Tibial artery (tissue), 4 donors: ENCODE data around the gene ANGPTL2.
"Not testable (repeated sequence)": the region's sequence is repeated elsewhere in the genome, so short reads cannot be mapped to it uniquely, and the experiment has no call there.

Experiments used
- DNase-seq, 2 donors: peaks; one replicate each; pipeline ENCODE4 v3.0.0-alpha.2; 2019
- H3K27ac ChIP-seq, 2 donors: fragments of 200-600 bp; sonication (generic) in 1 of 2; 1 replicate in 1 of 2; 2 replicates in 1 of 2; pipeline ENCODE4 v1.5.1; 2018 to 2019; ENCODE audit warnings: mild to moderate bottlenecking in 1 of 2
- H3K27me3 ChIP-seq, 2 donors: fragments of 200-600 bp; sonication (generic) in 1 of 2; one replicate each; pipeline versions ENCODE4 v1.5.1 to v1.6.0; 2016 to 2019
- H3K36me3 ChIP-seq, 3 donors: fragments of 200-600 bp; sonication (generic) in 2 of 3; one replicate each; pipeline ENCODE4 v1.5.1; 2016 to 2019; ENCODE audit warnings: mild to moderate bottlenecking in 2 of 3
- H3K4me1 ChIP-seq, 4 donors: fragments of 200-600 bp; sonication (generic) in 2 of 4; 1 replicate in 3 of 4; 2 replicates in 1 of 4; pipeline ENCODE4 v1.5.1; 2016 to 2019
- H3K4me3 ChIP-seq, 2 donors: fragments of 200-600 bp; sonication (generic) in 1 of 2; 1 replicate in 1 of 2; 2 replicates in 1 of 2; pipeline ENCODE4 v1.5.1; 2018 to 2019; ENCODE audit warnings: mild to moderate bottlenecking in 2 of 2
- H3K9me3 ChIP-seq, 3 donors: fragments of 200-600 bp; sonication (generic) in 1 of 3; one replicate each; pipeline ENCODE4 v1.5.1; 2016 to 2019
- intact Hi-C: fragments of 100-400 bp; cut with DNase I; formaldehyde crosslinking; loops from one replicate; pipeline ENCODE4 v1.15.0; 2023; ENCODE audit warnings: low total_unique reads
- TF ChIP-seq, protein P1 (sequence below), 2 experiments: fragments of 200-600 bp in 1 of 2; fragments of 450-650 bp in 1 of 2; IDR thresholded peaks; one replicate each; pipeline ENCODE4 v1.5.1; 2017 to 2019; ENCODE audit warnings: antibody characterized with exemption in 2 of 2, mild to moderate bottlenecking in 1 of 2, moderate library complexity in 1 of 2

The ANGPTL2 gene

DNA sequence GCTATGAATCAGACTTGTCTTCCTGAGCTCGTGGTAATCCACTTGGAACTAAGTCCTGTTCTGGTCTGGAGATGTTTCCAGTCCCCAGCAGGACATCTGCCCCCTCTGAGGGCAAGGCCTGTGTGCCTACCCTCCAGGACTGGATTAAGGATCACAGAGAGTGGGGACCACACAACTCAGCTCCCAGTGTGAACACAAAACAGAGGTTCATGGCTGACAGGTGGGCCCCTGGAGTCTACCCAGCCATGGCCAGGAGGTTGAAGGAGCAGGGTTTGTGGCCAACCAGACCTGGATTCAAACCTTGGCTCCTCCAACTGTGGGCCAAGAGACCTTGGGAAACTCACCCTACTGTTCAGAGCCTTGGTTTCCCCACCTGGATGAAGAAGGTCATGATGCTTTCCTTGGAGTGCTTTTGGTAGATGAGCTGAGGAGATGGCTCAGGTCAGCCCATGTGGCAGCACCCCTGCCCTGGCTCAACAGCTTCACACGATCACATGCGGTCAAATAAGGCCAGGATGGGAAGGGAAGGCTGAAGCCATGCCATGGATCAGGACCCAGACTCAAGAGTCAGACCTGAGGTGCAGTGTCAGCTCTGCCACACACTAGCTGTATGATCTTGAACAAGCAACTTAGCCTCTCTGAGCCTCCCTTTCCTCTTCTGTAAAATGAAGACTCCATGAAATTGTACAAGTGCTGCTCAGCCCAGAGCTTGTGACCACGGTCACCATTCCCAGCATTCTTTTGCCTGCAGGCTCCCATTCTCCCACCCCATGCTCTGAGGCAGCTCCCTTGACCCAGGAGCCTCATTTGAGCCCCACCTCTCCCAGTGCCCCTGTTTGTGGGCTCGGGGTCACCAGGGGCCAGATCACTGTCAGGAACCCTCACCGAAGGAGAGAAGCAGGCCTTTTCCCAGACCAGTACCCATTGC lies 27.3 kb upstream of the ANGPTL2 start:
- intact Hi-C loops: no loop called here
- Histone ChIP-seq H3K27me3 (no peaks in the 10 kb centered on the region), H3K36me3 (no peaks in the 10 kb centered on the region), H3K4me3 (no peak overlapping the region), H3K27ac (no peak overlapping the region), H3K9me3 (no peaks in the 10 kb centered on the region), H3K4me1 (peaks cover 0 to 8% (median 7%) of the 10 kb centered on the region in 4 donors)
- TF ChIP-seq, protein P1, sequence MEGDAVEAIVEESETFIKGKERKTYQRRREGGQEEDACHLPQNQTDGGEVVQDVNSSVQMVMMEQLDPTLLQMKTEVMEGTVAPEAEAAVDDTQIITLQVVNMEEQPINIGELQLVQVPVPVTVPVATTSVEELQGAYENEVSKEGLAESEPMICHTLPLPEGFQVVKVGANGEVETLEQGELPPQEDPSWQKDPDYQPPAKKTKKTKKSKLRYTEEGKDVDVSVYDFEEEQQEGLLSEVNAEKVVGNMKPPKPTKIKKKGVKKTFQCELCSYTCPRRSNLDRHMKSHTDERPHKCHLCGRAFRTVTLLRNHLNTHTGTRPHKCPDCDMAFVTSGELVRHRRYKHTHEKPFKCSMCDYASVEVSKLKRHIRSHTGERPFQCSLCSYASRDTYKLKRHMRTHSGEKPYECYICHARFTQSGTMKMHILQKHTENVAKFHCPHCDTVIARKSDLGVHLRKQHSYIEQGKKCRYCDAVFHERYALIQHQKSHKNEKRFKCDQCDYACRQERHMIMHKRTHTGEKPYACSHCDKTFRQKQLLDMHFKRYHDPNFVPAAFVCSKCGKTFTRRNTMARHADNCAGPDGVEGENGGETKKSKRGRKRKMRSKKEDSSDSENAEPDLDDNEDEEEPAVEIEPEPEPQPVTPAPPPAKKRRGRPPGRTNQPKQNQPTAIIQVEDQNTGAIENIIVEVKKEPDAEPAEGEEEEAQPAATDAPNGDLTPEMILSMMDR (IDR thresholded peaks at IDR 0.05): no peak
- DNase-seq: no peak

DNA sequence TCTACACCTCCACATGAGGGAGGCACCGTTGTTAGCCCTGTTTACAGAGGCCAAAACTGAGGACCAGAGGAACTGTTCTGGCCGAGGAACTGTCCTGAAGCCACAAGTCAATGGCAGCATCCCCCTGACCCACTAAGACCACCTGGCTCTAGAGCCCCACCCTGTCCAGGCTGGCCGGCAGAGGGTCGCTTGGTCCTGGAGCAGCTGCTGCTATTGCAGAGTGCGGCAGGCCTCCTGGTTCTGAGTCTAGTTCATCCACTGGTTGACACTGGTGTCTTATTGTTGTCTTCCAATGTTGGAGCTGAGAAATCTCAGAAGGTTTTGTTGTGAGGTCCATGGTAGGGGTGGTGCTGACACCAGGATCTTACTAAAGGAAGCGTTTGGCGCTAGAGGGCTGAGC lies 26.6 kb upstream of the ANGPTL2 start:
- H3K4me1 ChIP-seq: peaks cover 0 to 3% (median 2%) of the 10 kb centered on the region in 4 donors
- H3K9me3 ChIP-seq: no peaks in the 10 kb centered on the region
- intact Hi-C loops: no loop called here
- H3K36me3 ChIP-seq: no peaks in the 10 kb centered on the region
- no peaks in the 10 kb centered on the region for H3K27me3 ChIP-seq
- TF ChIP-seq, protein P1 (IDR thresholded peaks at IDR 0.05): no peak
- no peak for DNase-seq
- no peak overlapping the region for H3K27ac ChIP-seq
- H3K4me3 ChIP-seq: no peak overlapping the region

DNA sequence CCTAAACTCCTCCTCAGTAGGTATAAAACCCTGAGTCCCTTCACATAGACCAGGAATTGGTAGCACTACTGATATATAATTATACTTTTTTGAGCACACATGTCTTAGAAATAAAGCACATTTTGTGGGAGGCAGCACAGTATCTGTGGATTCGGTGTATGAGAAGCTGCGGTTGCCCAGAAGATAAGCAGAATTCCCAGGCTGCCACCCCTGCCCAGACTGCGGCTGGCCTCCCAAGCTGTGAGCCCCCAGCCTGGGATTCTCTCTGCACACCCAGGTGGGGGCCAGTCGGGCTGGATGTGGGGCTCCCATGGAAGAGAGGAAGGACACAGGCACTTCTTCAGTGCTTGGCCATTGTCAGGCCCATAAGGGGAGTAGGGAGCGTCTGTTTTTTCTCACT lies 25.6 kb upstream of the ANGPTL2 start:
- no peak for DNase-seq

DNA sequence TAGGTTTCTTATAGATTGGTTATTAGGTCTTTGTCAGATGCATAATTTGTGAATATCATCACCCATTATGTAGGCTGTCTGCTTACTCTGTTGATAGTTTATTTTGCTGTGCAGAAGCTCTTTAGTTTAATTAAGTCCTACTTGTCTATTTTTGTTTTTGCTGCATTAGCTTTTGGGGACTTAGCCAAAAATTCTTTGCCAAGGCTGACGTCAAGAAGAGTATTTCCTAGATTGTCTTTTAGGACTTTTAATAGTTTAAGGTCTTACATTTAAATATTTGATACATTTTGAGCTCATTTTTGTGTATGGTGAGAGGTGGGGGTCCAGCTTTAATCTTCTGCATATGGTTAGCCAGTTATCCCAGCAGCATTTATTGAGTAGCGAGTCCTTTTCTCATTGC lies 24.8 kb upstream of the ANGPTL2 start:
- H3K27ac ChIP-seq: no peak overlapping the region
- H3K9me3 ChIP-seq: no peaks in the 10 kb centered on the region
- intact Hi-C loops: no loop called here
- DNase-seq: no peak
- TF ChIP-seq, protein P1 (IDR thresholded peaks at IDR 0.05): no peak
- no peaks in the 10 kb centered on the region for H3K27me3 ChIP-seq
- no peaks in the 10 kb centered on the region for H3K4me1 ChIP-seq
- H3K36me3 ChIP-seq: no peaks in the 10 kb centered on the region
- no peak overlapping the region for H3K4me3 ChIP-seq

More for the DNA sequence above, 25.6 kb upstream of the ANGPTL2 start:
- TF ChIP-seq, protein P1 (IDR thresholded peaks at IDR 0.05): no peak
- H3K36me3 ChIP-seq: no peaks in the 10 kb centered on the region
- H3K4me1 ChIP-seq: no peaks in the 10 kb centered on the region
- intact Hi-C loops: no loop called here
- H3K9me3 ChIP-seq: no peaks in the 10 kb centered on the region
- no peaks in the 10 kb centered on the region for H3K27me3 ChIP-seq
- no peak overlapping the region for H3K27ac ChIP-seq
- H3K4me3 ChIP-seq: no peak overlapping the region

DNA sequence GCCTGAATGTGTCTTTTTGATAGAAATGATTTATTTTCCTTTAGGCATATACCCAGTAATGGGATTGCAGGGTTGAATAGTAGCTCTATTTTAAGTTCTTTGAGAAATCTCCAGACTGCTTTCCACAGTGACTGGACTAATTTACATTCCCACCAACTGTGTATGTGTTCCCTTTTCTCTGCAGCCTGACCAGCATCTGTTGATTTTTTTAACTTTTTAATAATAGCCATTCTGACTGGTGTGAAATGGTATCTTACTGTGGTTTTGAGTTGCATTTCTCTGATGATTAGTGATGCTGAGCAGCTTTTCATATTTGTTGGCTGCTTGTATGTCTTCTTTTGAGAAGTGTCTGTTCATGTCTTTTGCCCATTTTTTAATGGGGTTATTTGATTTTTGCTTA lies 24.4 kb upstream of the ANGPTL2 start:
- intact Hi-C loops, H3K27ac ChIP-seq, H3K4me3 ChIP-seq, DNase-seq, H3K27me3 ChIP-seq, H3K36me3 ChIP-seq, H3K9me3 ChIP-seq, H3K4me1 ChIP-seq: not testable (repeated sequence)

DNA sequence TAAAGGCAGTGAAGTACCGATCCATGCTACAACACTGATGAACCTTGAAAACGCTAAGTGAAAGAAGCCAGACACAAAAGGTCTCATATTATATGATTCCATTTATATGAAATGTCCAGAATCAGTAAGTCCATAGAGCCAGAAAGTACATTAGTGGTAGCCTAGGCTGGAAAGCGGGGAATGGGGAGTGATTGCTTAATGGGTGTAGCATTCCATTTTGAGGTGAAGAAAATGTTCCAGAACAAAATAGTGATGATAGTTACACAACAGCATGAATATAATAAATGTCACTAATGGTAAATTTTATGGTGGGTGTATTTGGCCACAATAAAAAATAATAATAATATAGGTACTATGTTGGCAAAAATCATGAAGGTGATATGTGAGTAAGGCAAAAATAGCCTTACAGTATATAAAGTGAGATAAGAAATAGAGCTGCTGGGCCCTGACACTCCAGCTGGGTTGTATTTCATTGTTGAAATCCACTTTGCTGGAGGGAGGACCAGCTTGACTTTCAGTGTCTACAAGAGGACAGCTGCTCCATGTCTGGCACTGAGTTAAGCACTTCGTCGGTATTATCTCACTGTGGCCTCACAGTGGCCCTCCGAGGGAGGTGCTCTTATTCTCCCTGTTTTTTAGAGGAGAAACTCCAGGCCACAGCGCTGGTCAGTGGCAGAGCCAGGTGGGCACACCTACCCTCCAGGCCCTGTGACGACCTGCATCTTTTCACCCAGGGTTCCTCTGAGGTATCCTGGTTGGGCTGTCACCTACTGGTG lies 22.4 kb upstream of the ANGPTL2 start:
- Histone ChIP-seq H3K36me3 (no peaks in the 10 kb centered on the region), H3K27ac (no peak overlapping the region), H3K4me3 (no peak overlapping the region), H3K4me1 (peaks cover 0 to 17% (median 8%) of the 10 kb centered on the region in 4 donors), H3K9me3 (no peaks in the 10 kb centered on the region), H3K27me3 (no peaks in the 10 kb centered on the region)
- TF ChIP-seq, protein P1 (IDR thresholded peaks at IDR 0.05): no peak
- intact Hi-C loops: no loop called here
- DNase-seq: no peak
